Measurements from ENCODE around the gene IL17RA. TPM values are rescaled to one million over a fixed set of nuclear protein-coding genes. Genes with fewer than 3 reads are reported as not detected.
A peak's percentile ranks its signal among the peaks of the same experiment; 100 is the strongest.

Gene IL17RA
- total RNA-seq, 2 donors from 2014 or later, result 7.9 to 12.2 TPM

DNA sequence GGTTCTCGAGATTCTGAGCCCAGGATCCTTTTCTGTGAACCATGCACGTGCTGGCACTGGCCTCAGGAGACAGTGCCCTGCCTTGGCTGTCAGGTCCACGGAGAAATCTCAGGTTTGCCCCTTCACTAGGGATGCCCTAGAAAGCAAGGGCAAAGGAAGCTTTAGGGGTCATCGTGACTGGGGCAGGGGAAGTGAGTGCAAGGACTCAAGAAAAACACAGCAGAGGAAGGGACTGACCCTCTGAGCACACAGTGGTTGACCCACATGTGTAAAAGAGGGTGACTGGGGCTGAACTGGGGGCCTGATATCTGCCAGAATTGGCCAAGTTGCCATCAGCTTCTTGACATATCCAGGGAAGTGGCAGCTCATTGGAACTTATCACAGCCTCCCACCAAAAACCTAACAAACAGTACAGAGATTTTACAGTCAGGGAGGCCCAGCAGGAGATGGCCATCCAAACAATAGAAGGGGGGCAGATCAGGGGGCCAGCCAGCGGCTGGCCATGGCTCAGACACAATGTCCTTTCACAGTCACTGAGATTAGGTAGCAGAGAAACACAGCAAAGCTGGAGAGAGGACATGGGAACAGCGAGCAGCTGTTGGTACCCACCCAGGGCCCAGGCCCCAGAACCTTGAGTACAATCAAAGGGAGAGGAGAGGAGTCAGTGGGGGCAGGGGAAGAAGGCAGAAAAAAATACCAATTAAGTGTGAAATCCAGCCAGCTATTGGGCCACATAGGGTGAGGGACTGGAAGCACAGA is 32.0 kb downstream of the IL17RA start:
- TF ChIP-seq CTCF (IDR thresholded peaks at IDR 0.05), result no peak
- no peaks in the 10 kb centered on the region for H3K27me3 ChIP-seq

GRCh38 chr22:17117400-17117799 is 32.6 kb downstream of the IL17RA start:
- Histone ChIP-seq H3K27ac (no peak overlapping the region), H3K9me3 (no peaks in the 10 kb centered on the region), H3K4me3 (no peak overlapping the region), H3K4me1 (peaks cover 0 to 26% of the 10 kb centered on the region in 2 donors), H3K27me3 (no peaks in the 10 kb centered on the region), H3K36me3 (no peaks in the 10 kb centered on the region)
- DNase-seq (ENCODE audit: low spot score), result no peak
- no peak for TF ChIP-seq CTCF (IDR thresholded peaks at IDR 0.05)

More for the DNA sequence above, 32.0 kb downstream of the IL17RA start:
- no peaks in the 10 kb centered on the region for H3K36me3 ChIP-seq
- peaks cover 0 to 23% of the 10 kb centered on the region in 2 donors for H3K4me1 ChIP-seq
- DNase-seq (ENCODE audit: low spot score), result no peak
- no peak overlapping the region for H3K27ac ChIP-seq
- H3K9me3 ChIP-seq, result no peaks in the 10 kb centered on the region
- H3K4me3 ChIP-seq, result no peak overlapping the region

GRCh38 chr22:17117890-17118289 is 33.1 kb downstream of the IL17RA start:
- Histone ChIP-seq H3K27ac (no peak overlapping the region), H3K27me3 (no peaks in the 10 kb centered on the region), H3K36me3 (no peaks in the 10 kb centered on the region), H3K4me3 (no peak overlapping the region), H3K9me3 (no peaks in the 10 kb centered on the region), H3K4me1 (peaks cover 0 to 26% of the 10 kb centered on the region in 2 donors)
- no peak for TF ChIP-seq CTCF (IDR thresholded peaks at IDR 0.05)
- DNase-seq (ENCODE audit: low spot score), result no peak

- Histone ChIP-seq H3K27me3 (no peaks in the 10 kb centered on the region), H3K27ac (no peak overlapping the region), H3K36me3 (no peaks in the 10 kb centered on the region), H3K4me3 (no peak overlapping the region), H3K9me3 (no peaks in the 10 kb centered on the region), H3K4me1 (peaks cover 0 to 26% of the 10 kb centered on the region in 2 donors)
- TF ChIP-seq CTCF (IDR thresholded peaks at IDR 0.05), result no peak
- no peak for DNase-seq (ENCODE audit: low spot score)
Measured at GRCh38 chr22:17118342-17118741, 33.5 kb downstream of the IL17RA start.

DNA sequence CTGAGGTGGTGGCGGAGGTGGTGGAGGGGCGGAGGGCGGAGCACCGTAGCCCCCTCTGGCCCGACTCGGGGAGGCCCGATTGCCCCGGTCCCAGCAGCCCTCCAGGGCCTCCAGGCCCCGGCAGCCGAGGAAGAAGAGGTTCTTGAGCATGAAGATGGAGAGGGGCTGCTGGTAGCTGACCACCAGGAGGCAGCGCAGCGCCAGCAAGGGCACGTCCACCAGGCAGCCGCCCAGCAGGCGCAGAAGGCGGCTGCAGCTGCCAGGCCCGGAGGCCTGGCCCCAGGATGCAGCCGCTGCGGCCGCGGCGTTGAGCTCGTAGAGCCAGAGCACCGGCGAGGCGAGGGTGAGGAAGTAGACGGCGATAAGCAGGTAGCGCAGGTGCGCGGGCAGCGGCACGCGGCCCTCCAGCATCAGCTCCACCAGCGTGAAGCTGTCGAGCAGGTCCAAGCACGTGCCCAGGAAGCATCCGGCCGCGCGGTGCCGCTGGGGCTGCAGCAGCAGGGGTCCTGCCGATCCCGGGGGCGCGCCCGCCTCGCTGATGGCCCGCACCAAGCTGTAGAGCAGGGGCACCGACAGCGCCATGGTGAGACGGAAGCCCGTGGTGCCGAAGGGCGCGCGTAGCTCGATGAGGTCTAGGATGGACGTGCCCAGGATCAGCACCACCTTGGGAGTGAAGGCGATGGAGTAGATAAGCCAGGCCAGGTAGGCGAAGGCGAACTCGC is 34.8 kb downstream of the IL17RA start:
- no peak overlapping the region for H3K27ac ChIP-seq
- no peaks in the 10 kb centered on the region for H3K36me3 ChIP-seq
- H3K27me3 ChIP-seq, result peaks cover 0 to 2% of the 10 kb centered on the region in 2 donors
- no peak for DNase-seq (ENCODE audit: low spot score)
- TF ChIP-seq CTCF (IDR thresholded peaks at IDR 0.05), result peak in 1 of 2 donors; percentile 58
- H3K4me3 ChIP-seq, result peak overlapping the region in 1 of 2 donors; percentile 3
- H3K4me1 ChIP-seq, result peaks cover 0 to 26% of the 10 kb centered on the region in 2 donors
- H3K9me3 ChIP-seq, result no peaks in the 10 kb centered on the region
